ENCODE measurements around the gene HTR1A.

GRCh38 chr5:63987053-63987452 is 24.8 kb upstream of the HTR1A start:
- TF ChIP-seq IRF3 (IDR thresholded peaks at IDR 0.05; ENCODE audit: low read depth, low read length) (no peak), CTCF (IDR thresholded peaks at IDR 0.05) (no peak), RCOR1 (IDR thresholded peaks at IDR 0.05; ENCODE audit: low read length) (no peak), ELF1 (IDR thresholded peaks at IDR 0.05) (no peak), MXI1 (IDR thresholded peaks at IDR 0.05; ENCODE audit: low read depth, low read length) (no peak), YY1 (IDR thresholded peaks at IDR 0.05; ENCODE audit: low read depth) (no peak), POLR2AphosphoS5 (IDR thresholded peaks at IDR 0.05; ENCODE audit: low read depth, low read length) (no peak), TCF12 (IDR thresholded peaks at IDR 0.05) (no peak), RAD21 (IDR thresholded peaks at IDR 0.05; ENCODE audit: low read length) (no peak), SIN3A (IDR thresholded peaks at IDR 0.05; ENCODE audit: borderline replicate concordance, low read depth, low read length) (no peak), USF2 (IDR thresholded peaks at IDR 0.05; ENCODE audit: borderline replicate concordance, low read depth, low read length) (no peak), EP300 (IDR thresholded peaks at IDR 0.05; ENCODE audit: borderline replicate concordance in 1 of 2, low read depth in 1 of 2, low read length in 1 of 2) (no peak)
- TF ChIP-seq, protein P1, sequence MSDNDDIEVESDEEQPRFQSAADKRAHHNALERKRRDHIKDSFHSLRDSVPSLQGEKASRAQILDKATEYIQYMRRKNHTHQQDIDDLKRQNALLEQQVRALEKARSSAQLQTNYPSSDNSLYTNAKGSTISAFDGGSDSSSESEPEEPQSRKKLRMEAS (IDR thresholded peaks at IDR 0.05; ENCODE audit: low read depth) = no peak

Data from SK-N-SH (cell line).